ENCODE data around the gene IGIP.

The IGIP gene

GRCh38 chr5:140136624-140137023 lies 10.9 kb downstream of the IGIP start:
- no peak overlapping the region for H3K4me3 ChIP-seq (ENCODE audit: low read depth, low read length)
- no peaks in the 10 kb centered on the region for H3K36me3 ChIP-seq
- no peaks in the 10 kb centered on the region for H3K9me3 ChIP-seq (ENCODE audit: severe bottlenecking)
- no peaks in the 10 kb centered on the region for H3K27me3 ChIP-seq (ENCODE audit: insufficient read depth, low read depth, severe bottlenecking)
- TF ChIP-seq, protein P1, sequence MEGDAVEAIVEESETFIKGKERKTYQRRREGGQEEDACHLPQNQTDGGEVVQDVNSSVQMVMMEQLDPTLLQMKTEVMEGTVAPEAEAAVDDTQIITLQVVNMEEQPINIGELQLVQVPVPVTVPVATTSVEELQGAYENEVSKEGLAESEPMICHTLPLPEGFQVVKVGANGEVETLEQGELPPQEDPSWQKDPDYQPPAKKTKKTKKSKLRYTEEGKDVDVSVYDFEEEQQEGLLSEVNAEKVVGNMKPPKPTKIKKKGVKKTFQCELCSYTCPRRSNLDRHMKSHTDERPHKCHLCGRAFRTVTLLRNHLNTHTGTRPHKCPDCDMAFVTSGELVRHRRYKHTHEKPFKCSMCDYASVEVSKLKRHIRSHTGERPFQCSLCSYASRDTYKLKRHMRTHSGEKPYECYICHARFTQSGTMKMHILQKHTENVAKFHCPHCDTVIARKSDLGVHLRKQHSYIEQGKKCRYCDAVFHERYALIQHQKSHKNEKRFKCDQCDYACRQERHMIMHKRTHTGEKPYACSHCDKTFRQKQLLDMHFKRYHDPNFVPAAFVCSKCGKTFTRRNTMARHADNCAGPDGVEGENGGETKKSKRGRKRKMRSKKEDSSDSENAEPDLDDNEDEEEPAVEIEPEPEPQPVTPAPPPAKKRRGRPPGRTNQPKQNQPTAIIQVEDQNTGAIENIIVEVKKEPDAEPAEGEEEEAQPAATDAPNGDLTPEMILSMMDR (IDR thresholded peaks at IDR 0.05; ENCODE audit: low read depth, low read length) = no peak
- no peak for DNase-seq
- H3K27ac ChIP-seq = no peak overlapping the region

GRCh38 chr5:140140435-140140834 lies 14.7 kb downstream of the IGIP start:
- TF ChIP-seq, protein P1 (IDR thresholded peaks at IDR 0.05; ENCODE audit: low read depth, low read length) = no peak
- Histone ChIP-seq H3K27ac (no peak overlapping the region), H3K4me3 (ENCODE audit: low read depth, low read length) (no peak overlapping the region), H3K27me3 (ENCODE audit: insufficient read depth, low read depth, severe bottlenecking) (no peaks in the 10 kb centered on the region), H3K9me3 (ENCODE audit: severe bottlenecking) (no peaks in the 10 kb centered on the region), H3K36me3 (no peaks in the 10 kb centered on the region)
- DNase-seq = no peak

DNA sequence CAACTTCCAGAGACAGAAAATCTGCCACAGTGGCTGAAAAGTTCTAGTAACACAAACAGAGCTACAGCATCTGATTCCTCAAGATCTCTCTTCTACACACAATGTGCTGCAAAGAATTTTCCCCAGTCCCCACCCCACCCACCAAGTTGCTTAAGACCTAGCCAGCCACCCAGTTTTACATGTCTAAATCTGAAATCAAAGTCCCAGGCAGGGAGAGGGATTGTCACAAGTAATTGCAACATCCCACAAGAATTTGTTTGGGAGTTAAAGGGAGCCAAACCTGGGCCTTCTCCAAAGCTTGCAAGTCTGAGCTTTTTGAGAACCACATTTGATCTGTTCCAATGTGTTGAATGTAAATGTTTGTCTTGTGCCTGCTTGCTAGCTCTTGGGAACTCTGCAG lies 15.5 kb downstream of the IGIP start:
- TF ChIP-seq, protein P1 (IDR thresholded peaks at IDR 0.05; ENCODE audit: low read depth, low read length) = no peak
- no peaks in the 10 kb centered on the region for H3K9me3 ChIP-seq (ENCODE audit: severe bottlenecking)
- no peak overlapping the region for H3K27ac ChIP-seq
- no peak for DNase-seq
- no peaks in the 10 kb centered on the region for H3K27me3 ChIP-seq (ENCODE audit: insufficient read depth, low read depth, severe bottlenecking)
- H3K36me3 ChIP-seq = no peaks in the 10 kb centered on the region
- H3K4me3 ChIP-seq (ENCODE audit: low read depth, low read length) = no peak overlapping the region

- DNase-seq = no peak
- H3K36me3 ChIP-seq = no peaks in the 10 kb centered on the region
- H3K27ac ChIP-seq = no peak overlapping the region
- H3K4me3 ChIP-seq (ENCODE audit: low read depth, low read length) = no peak overlapping the region
- TF ChIP-seq, protein P1 (IDR thresholded peaks at IDR 0.05; ENCODE audit: low read depth, low read length) = no peak
- H3K9me3 ChIP-seq (ENCODE audit: severe bottlenecking) = no peaks in the 10 kb centered on the region
- H3K27me3 ChIP-seq (ENCODE audit: insufficient read depth, low read depth, severe bottlenecking) = no peaks in the 10 kb centered on the region
Observed at GRCh38 chr5:140142246-140142645, 16.5 kb downstream of the IGIP start.

GRCh38 chr5:140142856-140143255 lies 17.1 kb downstream of the IGIP start:
- H3K9me3 ChIP-seq (ENCODE audit: severe bottlenecking) = no peaks in the 10 kb centered on the region
- no peaks in the 10 kb centered on the region for H3K36me3 ChIP-seq
- H3K27ac ChIP-seq = no peak overlapping the region
- TF ChIP-seq, protein P1 (IDR thresholded peaks at IDR 0.05; ENCODE audit: low read depth, low read length) = no peak
- no peaks in the 10 kb centered on the region for H3K27me3 ChIP-seq (ENCODE audit: insufficient read depth, low read depth, severe bottlenecking)
- no peak overlapping the region for H3K4me3 ChIP-seq (ENCODE audit: low read depth, low read length)
- DNase-seq = no peak

- DNase-seq = no peak
- H3K36me3 ChIP-seq = no peaks in the 10 kb centered on the region
- no peaks in the 10 kb centered on the region for H3K27me3 ChIP-seq (ENCODE audit: insufficient read depth, low read depth, severe bottlenecking)
- no peak overlapping the region for H3K4me3 ChIP-seq (ENCODE audit: low read depth, low read length)
- H3K27ac ChIP-seq = no peak overlapping the region
- H3K9me3 ChIP-seq (ENCODE audit: severe bottlenecking) = no peaks in the 10 kb centered on the region
- TF ChIP-seq, protein P1 (IDR thresholded peaks at IDR 0.05; ENCODE audit: low read depth, low read length) = no peak
Observed at GRCh38 chr5:140143521-140144258, 18.0 kb downstream of the IGIP start.

Measured in WERI-Rb-1 (cell line).